GM23248 (cell line): ENCODE measurements around the gene TAX1BP3. TPM values are rescaled to one million over a fixed set of nuclear protein-coding genes. Genes with fewer than 3 reads are reported as not detected.
A peak's percentile ranks its signal among the peaks of the same experiment; 100 is the strongest.

Experiments
- DNase-seq: peaks from one replicate; pipeline ENCODE4 v3.0.0-alpha.2; 2015
- H2AFZ ChIP-seq: fragments of 200-600 bp; sonication (generic); 2 replicates; pipeline ENCODE4 v1.6.1; 2016; ENCODE audit warnings: antibody characterized with exemption
- H3F3A ChIP-seq: fragments of 200-600 bp; sonication (generic); 2 replicates; pipeline ENCODE4 v1.6.1; 2016; ENCODE audit warnings: mild to moderate bottlenecking, antibody characterized with exemption, mixed run types; ENCODE audit not compliant: insufficient read depth
- H3K27ac ChIP-seq: fragments of 200-600 bp; sonication (generic); 2 replicates; pipeline ENCODE4 v1.5.1; 2016; ENCODE audit warnings: mild to moderate bottlenecking
- H3K27me3 ChIP-seq: fragments of 200-600 bp; sonication (generic); replicated peaks from 2 replicates; pipeline ENCODE4 v1.6.1; 2016; ENCODE audit warnings: mild to moderate bottlenecking; ENCODE audit not compliant: insufficient read depth
- H3K36me3 ChIP-seq: fragments of 200-600 bp; sonication (generic); 2 replicates; pipeline ENCODE4 v1.6.1; 2016; ENCODE audit warnings: low read depth, mild to moderate bottlenecking
- H3K4me1 ChIP-seq: fragments of 200-600 bp; sonication (generic); 2 replicates; pipeline ENCODE4 v1.6.1; 2016; ENCODE audit warnings: mild to moderate bottlenecking; ENCODE audit not compliant: insufficient read depth
- H3K4me2 ChIP-seq: fragments of 200-600 bp; sonication (generic); one replicate; pipeline ENCODE4 v1.6.1; 2016; ENCODE audit warnings: mild to moderate bottlenecking; ENCODE audit not compliant: unreplicated experiment
- H3K4me3 ChIP-seq: fragments of 200-600 bp; sonication (generic); 2 replicates; pipeline ENCODE4 v1.5.1; 2016; ENCODE audit warnings: mild to moderate bottlenecking
- H3K79me2 ChIP-seq: fragments of 200-600 bp; sonication (generic); 2 replicates; pipeline ENCODE4 v1.6.1; 2016; ENCODE audit warnings: mild to moderate bottlenecking; ENCODE audit not compliant: insufficient read depth
- H3K9ac ChIP-seq: fragments of 200-600 bp; sonication (generic); 2 replicates; pipeline ENCODE4 v1.6.1; 2016; ENCODE audit warnings: mild to moderate bottlenecking
- H3K9me2 ChIP-seq: fragments of 200-600 bp; sonication (generic); 2 replicates; pipeline ENCODE4 v1.6.1; 2016; ENCODE audit warnings: mixed run types, mild to moderate bottlenecking, moderate library complexity; ENCODE audit not compliant: insufficient read depth
- H3K9me3 ChIP-seq: fragments of 200-600 bp; sonication (generic); one replicate; pipeline ENCODE4 v1.6.1; 2017; ENCODE audit warnings: low read depth
- H4K20me1 ChIP-seq: fragments of 200-600 bp; sonication (generic); 2 replicates; pipeline ENCODE4 v1.6.0; 2016; ENCODE audit not compliant: insufficient read depth
- EZH2 ChIP-seq: fragments of 200-600 bp; sonication (generic); IDR thresholded peaks from 2 replicates; pipeline ENCODE4 v1.6.1; 2018; ENCODE audit warnings: antibody characterized with exemption, mild to moderate bottlenecking; ENCODE audit not compliant: insufficient read depth, poor library complexity, severe bottlenecking
- EZH2phosphoT487 ChIP-seq: fragments of 200-600 bp; sonication (generic); IDR thresholded peaks from 2 replicates; pipeline ENCODE4 v1.6.1; 2018; ENCODE audit warnings: antibody characterized with exemption, moderate library complexity, mild to moderate bottlenecking, low read depth; ENCODE audit not compliant: insufficient read depth
- WGBS, 2 experiments: methylation state at CpG; one replicate each; pipeline ENCODE4 v1.1.6; 2015 to 2017; ENCODE audit warnings: low lambda C conversion rate in 2 of 2, low coverage in 1 of 2; ENCODE audit errors: missing lambda C conversion rate in 2 of 2; 5-methylcytosine and 5-hydroxymethylcytosine counted together
- in situ Hi-C: fragments of 300-500 bp; cut with MboI; formaldehyde crosslinking; loops from 2 replicates; pipeline ENCODE4 v1.15.0; 2020
- polyA plus RNA-seq: library from polyadenylated mRNA; unstranded; fragments of >200 nt; fragmentation: Nextera tagmentation; extraction: Ambion mirVana; gene quantifications from 2 replicates; pipeline ENCODE4 v1.2.1, GENCODE V29; 2016
- total RNA-seq: library from RNA; depleted of rRNA; stranded (reverse); fragments of >200 nt; shearing (Covaris generic); gene quantifications from 2 replicates; pipeline ENCODE4 v1.2.3, GENCODE V29; 2014

The TAX1BP3 gene
- total and polyA plus RNA-seq, 2 experiments from 2014 or later, result 331 to 418 TPM

- Histone ChIP-seq H3K27me3 (no peaks in the 10 kb centered on the region), H3K9me3 (no peaks in the 10 kb centered on the region), H3K27ac (peak overlapping the region; percentile 54), H3F3A (peaks cover 9% of the 10 kb centered on the region; the same call in 1 of the 2 replicates), H3K79me2 (peaks cover 2% of the 10 kb centered on the region; the same call in 1 of the 2 replicates), H3K9me2 (no peaks in the 10 kb centered on the region), H3K36me3 (no peaks in the 10 kb centered on the region), H3K4me2 (no peak overlapping the region), H3K4me3 (no peak overlapping the region), H4K20me1 (no peaks in the 10 kb centered on the region), H2AFZ (no peak overlapping the region), H3K4me1 (peaks cover 12% of the 10 kb centered on the region), H3K9ac (peak overlapping the region; percentile 36)
- in situ Hi-C loops, result no loop called here
- WGBS, 2 experiments, result 6 to 7% methylated on average over 22 of the region's 22 CpGs
- peak; percentile 95 for DNase-seq
- no peak for TF ChIP-seq EZH2phosphoT487
- no peak for TF ChIP-seq EZH2
These were observed 8.8 kb downstream of the TAX1BP3 start for GRCh38 chr17:3659541-3660111.

- Histone ChIP-seq H3K9ac (peak overlapping the region; percentile 36), H3K4me1 (peaks cover 12% of the 10 kb centered on the region), H3K4me3 (no peak overlapping the region), H2AFZ (no peak overlapping the region), H3K9me3 (no peaks in the 10 kb centered on the region), H3F3A (peaks cover 9% of the 10 kb centered on the region; the same call in 1 of the 2 replicates), H3K36me3 (no peaks in the 10 kb centered on the region), H3K9me2 (no peaks in the 10 kb centered on the region), H3K79me2 (no peaks in the 10 kb centered on the region), H3K4me2 (no peak overlapping the region), H4K20me1 (no peaks in the 10 kb centered on the region), H3K27me3 (no peaks in the 10 kb centered on the region), H3K27ac (peak overlapping the region; percentile 54)
- WGBS, 2 experiments, result 51 to 58% methylated on average over 18 to 22 of the region's 22 CpGs
- in situ Hi-C loops, result no loop called here
- TF ChIP-seq EZH2phosphoT487 (no peak), EZH2 (no peak)
- DNase-seq, result no peak
These were observed 9.5 kb downstream of the TAX1BP3 start for GRCh38 chr17:3658784-3659449.

DNA sequence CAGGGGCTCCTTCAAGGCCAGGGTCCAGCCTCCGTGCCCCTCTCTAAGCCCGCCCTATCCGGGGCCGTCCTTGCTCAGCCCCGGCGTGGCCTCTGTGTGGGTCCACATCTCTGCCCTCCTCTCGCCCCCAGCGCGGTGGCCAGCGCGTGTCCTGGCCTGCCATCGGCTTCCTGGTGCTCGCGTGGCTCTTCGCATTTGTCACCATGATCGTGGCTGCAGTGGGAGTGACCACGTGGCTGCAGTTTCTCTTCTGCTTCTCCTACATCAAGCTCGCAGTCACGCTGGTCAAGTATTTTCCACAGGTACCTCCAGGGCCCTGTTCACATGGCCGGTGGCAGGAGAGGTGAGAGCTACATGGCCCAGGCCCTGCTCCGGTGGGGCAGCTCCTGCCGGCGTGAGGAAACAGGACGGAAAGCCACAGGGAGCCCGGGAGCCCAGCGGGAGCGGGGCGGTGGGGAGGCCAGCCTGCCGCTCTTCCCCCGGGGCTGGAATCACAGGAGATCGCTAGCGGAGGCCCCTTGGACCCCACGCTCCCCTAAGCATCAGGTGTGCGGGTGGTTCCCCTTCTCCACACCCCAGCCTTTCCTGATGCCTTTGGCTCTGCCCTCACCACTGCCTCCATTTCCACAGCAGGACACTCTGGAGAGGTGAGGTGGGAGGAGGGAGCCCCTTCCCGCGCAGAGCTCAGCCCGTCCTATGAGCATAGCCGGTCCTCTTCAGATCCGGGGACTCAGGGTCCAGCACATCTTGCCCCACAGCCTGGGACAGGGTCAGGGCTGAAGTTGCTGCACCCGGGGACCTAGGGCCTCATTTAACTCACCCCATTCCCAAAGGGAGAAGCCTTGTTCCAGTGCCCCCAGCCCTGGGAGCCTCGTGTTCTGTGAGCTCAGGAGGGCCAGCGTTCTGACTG, 10.2 kb downstream of the TAX1BP3 start:
- no peaks in the 10 kb centered on the region for H3K9me2 ChIP-seq
- no peaks in the 10 kb centered on the region for H3K27me3 ChIP-seq
- no peaks in the 10 kb centered on the region for H3K36me3 ChIP-seq
- H3K9me3 ChIP-seq, result no peaks in the 10 kb centered on the region
- H3K27ac ChIP-seq, result no peak overlapping the region
- peaks cover 12% of the 10 kb centered on the region for H3K4me1 ChIP-seq
- DNase-seq, result no peak
- peaks cover 9% of the 10 kb centered on the region; the same call in 1 of the 2 replicates for H3F3A ChIP-seq
- H3K9ac ChIP-seq, result no peak overlapping the region
- WGBS, 2 experiments, result 84 to 88% methylated on average over 39 to 42 of the region's 42 CpGs
- H3K4me3 ChIP-seq, result no peak overlapping the region
- H3K79me2 ChIP-seq, result no peaks in the 10 kb centered on the region
- TF ChIP-seq EZH2 (no peak), EZH2phosphoT487 (no peak)
- no peak overlapping the region for H2AFZ ChIP-seq
- H4K20me1 ChIP-seq, result no peaks in the 10 kb centered on the region
- no peak overlapping the region for H3K4me2 ChIP-seq
- in situ Hi-C loops, result no loop called here

DNA sequence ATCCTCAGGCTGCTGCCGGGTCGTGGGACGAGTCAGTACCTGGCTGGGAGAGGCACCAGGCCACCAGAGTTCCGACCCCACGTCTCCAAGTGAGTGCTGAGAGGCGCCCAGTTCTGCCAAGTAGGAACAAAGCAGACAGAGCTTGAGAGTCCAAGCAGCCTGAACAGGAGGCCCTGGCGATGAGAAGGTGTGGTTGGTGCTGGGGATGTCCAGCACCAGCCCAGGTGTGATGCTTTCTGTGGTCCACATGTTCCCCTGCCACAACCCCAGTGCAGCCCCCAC, 10.8 kb downstream of the TAX1BP3 start:
- peaks cover 9% of the 10 kb centered on the region; the same call in 1 of the 2 replicates for H3F3A ChIP-seq
- no peaks in the 10 kb centered on the region for H3K27me3 ChIP-seq
- H3K4me2 ChIP-seq, result no peak overlapping the region
- H3K36me3 ChIP-seq, result no peaks in the 10 kb centered on the region
- H3K4me3 ChIP-seq, result no peak overlapping the region
- H3K9me3 ChIP-seq, result no peaks in the 10 kb centered on the region
- H4K20me1 ChIP-seq, result no peaks in the 10 kb centered on the region
- no peak for DNase-seq
- H3K27ac ChIP-seq, result no peak overlapping the region
- no peak overlapping the region for H3K9ac ChIP-seq
- TF ChIP-seq EZH2 (no peak), EZH2phosphoT487 (no peak)
- no peak overlapping the region for H2AFZ ChIP-seq
- in situ Hi-C loops, result no loop called here
- H3K9me2 ChIP-seq, result no peaks in the 10 kb centered on the region
- no peaks in the 10 kb centered on the region for H3K79me2 ChIP-seq
- peaks cover 12% of the 10 kb centered on the region for H3K4me1 ChIP-seq
- 88 to 89% methylated on average over 7 of the region's 7 CpGs for WGBS, 2 experiments
